ENCODE measurements around the gene PLRG1.

The PLRG1 gene

DNA sequence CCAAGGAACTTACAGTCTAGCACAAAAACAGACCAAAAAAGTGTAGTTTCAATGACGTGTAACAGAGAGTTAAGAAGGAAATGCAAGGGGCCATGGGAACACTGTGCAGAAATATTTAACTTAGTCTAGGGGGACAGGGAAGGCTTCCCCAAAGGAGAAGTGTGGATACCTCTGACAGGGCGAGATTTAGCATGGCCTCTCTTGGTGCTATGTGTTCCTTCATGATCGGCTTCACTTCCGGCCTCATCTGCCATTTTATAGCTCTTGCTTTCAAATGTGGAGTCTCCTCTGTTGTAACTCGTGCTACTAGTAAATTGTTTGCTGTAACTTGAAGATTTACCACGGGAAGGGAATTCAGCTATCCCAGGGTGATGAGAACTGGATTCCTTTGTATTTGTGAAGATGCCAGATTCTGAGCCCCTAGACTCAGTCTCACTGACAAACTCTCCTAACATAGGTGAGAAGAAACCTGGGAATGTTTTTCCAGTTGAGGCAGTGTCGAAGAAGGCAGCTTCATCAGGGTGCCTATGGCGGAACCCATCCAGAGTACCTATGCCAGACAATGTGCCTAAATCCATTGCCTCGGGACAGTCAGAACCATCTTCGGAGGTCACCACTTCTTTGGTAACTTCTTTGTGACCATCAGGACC lies 35.3 kb upstream of the PLRG1 start:
- DNase-seq (ENCODE audit: low read depth) = no peak
- no peak overlapping the region for H3K4me3 ChIP-seq (ENCODE audit: low read depth, low read length)
- TF ChIP-seq MYC (IDR thresholded peaks at IDR 0.05; ENCODE audit: low read depth, low read length) (no peak), POLR2A (IDR thresholded peaks at IDR 0.05; ENCODE audit: extremely low read depth, insufficient read length) (no peak), CTCF (IDR thresholded peaks at IDR 0.05; ENCODE audit: low read depth, low read length) (no peak)
- TF ChIP-seq, protein P1, sequence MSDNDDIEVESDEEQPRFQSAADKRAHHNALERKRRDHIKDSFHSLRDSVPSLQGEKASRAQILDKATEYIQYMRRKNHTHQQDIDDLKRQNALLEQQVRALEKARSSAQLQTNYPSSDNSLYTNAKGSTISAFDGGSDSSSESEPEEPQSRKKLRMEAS (IDR thresholded peaks at IDR 0.05; ENCODE audit: low read depth, low read length) = no peak

DNA sequence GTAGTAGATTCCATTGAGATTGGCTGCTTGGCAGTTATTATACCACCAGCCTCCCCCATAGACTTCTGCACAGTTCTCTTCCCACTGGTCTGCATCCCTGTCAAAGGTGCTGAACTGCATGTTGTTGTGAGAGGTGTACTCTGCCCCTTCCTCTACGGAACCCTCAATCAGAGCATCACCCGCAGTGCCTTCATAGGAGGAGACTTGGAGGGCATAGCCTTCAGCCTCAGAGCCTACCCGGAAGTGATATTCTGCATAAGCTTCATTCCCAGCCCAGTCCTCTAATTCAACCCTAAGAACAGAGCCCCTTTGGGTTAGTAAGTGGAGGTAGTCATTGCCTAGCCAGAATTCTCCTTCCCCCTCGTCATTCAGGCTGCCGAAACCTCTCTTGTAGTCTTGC lies 34.1 kb upstream of the PLRG1 start:
- no peak overlapping the region for H3K4me3 ChIP-seq (ENCODE audit: low read depth, low read length)
- DNase-seq (ENCODE audit: low read depth) = no peak

GRCh38 chr4:154583677-154584076 lies 33.5 kb upstream of the PLRG1 start:
- H3K4me3 ChIP-seq (ENCODE audit: low read depth, low read length) = no peak overlapping the region
- DNase-seq (ENCODE audit: low read depth) = no peak
- no peak for TF ChIP-seq MYC (IDR thresholded peaks at IDR 0.05; ENCODE audit: low read depth, low read length)
- TF ChIP-seq, protein P1 (IDR thresholded peaks at IDR 0.05; ENCODE audit: low read depth, low read length) = no peak
- no peak for TF ChIP-seq CTCF (IDR thresholded peaks at IDR 0.05; ENCODE audit: low read depth, low read length)
- TF ChIP-seq POLR2A (IDR thresholded peaks at IDR 0.05; ENCODE audit: extremely low read depth, insufficient read length) = no peak

More for the DNA sequence above, 34.1 kb upstream of the PLRG1 start:
- TF ChIP-seq POLR2A (IDR thresholded peaks at IDR 0.05; ENCODE audit: extremely low read depth, insufficient read length) (no peak), MYC (IDR thresholded peaks at IDR 0.05; ENCODE audit: low read depth, low read length) (no peak), CTCF (IDR thresholded peaks at IDR 0.05; ENCODE audit: low read depth, low read length) (no peak)
- TF ChIP-seq, protein P1 (IDR thresholded peaks at IDR 0.05; ENCODE audit: low read depth, low read length) = no peak

DNA sequence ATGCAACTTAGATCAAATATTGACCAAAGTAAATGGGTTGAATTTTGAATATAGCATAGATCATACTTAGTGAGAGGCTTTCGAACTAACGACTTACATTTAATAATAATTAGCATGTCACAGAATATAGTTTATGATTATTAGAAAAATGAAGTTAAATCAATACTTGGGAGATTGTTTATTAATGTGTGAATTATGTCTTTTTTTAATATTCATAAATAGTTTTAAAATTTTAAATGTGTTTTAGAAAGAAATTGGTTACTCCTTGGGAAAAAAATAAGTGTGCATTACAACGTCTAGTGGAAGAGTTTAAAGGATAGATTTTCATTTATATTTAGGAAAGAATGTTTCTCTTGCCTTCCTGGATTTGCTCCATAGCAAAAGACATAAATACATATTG lies 33.0 kb upstream of the PLRG1 start:
- DNase-seq (ENCODE audit: low read depth) = no peak
- no peak for TF ChIP-seq MYC (IDR thresholded peaks at IDR 0.05; ENCODE audit: low read depth, low read length)
- TF ChIP-seq, protein P1 (IDR thresholded peaks at IDR 0.05; ENCODE audit: low read depth, low read length) = no peak
- TF ChIP-seq CTCF (IDR thresholded peaks at IDR 0.05; ENCODE audit: low read depth, low read length) = no peak
- no peak for TF ChIP-seq POLR2A (IDR thresholded peaks at IDR 0.05; ENCODE audit: extremely low read depth, insufficient read length)
- no peak overlapping the region for H3K4me3 ChIP-seq (ENCODE audit: low read depth, low read length)

- no peak for DNase-seq (ENCODE audit: low read depth)
- TF ChIP-seq CTCF (IDR thresholded peaks at IDR 0.05; ENCODE audit: low read depth, low read length) = no peak
- TF ChIP-seq MYC (IDR thresholded peaks at IDR 0.05; ENCODE audit: low read depth, low read length) = no peak
- TF ChIP-seq, protein P1 (IDR thresholded peaks at IDR 0.05; ENCODE audit: low read depth, low read length) = no peak
- no peak for TF ChIP-seq POLR2A (IDR thresholded peaks at IDR 0.05; ENCODE audit: extremely low read depth, insufficient read length)
- no peak overlapping the region for H3K4me3 ChIP-seq (ENCODE audit: low read depth, low read length)
Measured at GRCh38 chr4:154582723-154583122, 32.5 kb upstream of the PLRG1 start.
